HG03196 (cell line): ENCODE results near the gene DHX35.

ENCODE experiments used
- ATAC-seq: cut with Tn5 transposase; IDR thresholded peaks from one replicate; pipeline ENCODE4 v1.9.1; 2021; ENCODE audit not compliant: unreplicated experiment

DHX35 gene, protein sequence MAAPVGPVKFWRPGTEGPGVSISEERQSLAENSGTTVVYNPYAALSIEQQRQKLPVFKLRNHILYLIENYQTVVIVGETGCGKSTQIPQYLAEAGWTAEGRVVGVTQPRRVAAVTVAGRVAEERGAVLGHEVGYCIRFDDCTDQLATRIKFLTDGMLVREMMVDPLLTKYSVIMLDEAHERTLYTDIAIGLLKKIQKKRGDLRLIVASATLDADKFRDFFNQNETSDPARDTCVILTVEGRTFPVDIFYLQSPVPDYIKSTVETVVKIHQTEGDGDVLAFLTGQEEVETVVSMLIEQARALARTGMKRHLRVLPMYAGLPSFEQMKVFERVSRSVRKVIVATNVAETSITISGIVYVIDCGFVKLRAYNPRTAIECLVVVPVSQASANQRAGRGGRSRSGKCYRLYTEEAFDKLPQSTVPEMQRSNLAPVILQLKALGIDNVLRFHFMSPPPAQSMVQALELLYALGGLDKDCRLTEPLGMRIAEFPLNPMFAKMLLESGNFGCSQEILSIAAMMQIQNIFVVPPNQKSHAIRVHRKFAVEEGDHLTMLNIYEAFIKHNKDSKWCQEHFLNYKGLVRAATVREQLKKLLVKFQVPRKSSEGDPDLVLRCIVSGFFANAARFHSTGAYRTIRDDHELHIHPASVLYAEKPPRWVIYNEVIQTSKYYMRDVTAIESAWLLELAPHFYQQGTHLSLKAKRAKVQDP

DNA sequence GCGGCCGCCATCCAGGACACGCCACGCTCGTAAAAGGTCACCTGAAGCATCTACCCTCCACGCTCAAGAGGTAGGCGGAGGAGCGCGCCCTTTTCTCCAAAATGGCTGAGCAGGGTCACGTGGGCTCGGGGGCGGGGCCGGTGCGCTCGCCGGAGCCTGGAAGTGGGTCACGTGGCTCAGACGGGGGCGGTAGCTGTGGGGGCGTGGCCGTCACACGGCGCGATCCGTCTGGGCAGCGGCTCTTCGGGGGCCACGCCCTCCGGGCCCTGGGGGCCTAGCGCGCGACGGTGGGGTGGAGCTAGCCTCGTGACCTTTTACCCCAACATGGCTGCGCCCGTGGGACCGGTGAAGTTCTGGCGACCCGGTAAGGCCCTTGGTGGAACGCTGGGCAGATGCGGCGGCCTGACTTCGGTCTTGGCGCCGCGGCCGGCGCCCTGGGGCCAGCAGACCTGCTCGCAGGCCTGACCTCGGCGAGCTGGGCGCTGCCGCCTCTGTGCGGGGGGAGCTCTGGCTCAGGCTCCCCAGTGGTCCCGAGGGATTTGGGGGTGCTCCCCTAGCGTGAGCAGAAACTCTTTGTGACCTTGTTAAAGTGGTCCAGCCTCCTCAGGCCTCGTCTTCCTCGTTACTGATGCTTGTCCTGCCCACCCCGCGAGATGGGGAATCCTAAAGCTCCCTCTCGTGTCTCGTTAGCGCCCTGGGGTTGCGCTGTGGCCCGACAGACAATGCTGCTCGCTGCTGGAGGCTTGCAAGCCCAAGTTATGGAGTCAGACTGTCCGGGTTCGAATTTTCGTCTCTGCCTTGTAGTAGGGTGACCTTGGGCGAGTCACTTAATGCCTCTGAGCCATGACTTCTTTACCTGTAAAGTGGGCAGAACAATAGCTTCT, at the start of gene DHX35:
TSS of gene DHX35 (plus strand) at position 301 of the 884 bp plus-strand sequence. CDS start at position 325, 24 bp downstream.
- peak; percentile 95 for ATAC-seq

DNA sequence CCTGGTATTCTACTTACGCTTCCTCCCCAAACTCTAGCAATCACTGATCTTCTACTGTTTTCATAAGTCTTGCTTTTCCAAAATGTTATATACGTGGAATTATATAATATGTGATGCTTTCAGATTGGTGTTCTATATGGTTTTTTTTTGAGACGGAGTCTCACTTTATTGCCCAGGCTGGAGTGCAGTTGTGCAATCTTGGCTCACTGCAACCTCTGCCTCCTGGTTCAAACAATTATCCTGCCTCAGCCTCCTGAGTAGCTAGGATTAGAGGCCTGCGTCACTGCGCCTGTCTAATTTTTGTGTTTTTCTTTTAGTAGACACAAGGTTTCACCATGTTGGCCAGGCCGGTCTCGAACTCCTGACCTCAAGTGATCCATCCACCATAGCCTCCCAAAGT, 46.8 kb upstream of the DHX35 start:
- ATAC-seq, result no peak

DNA sequence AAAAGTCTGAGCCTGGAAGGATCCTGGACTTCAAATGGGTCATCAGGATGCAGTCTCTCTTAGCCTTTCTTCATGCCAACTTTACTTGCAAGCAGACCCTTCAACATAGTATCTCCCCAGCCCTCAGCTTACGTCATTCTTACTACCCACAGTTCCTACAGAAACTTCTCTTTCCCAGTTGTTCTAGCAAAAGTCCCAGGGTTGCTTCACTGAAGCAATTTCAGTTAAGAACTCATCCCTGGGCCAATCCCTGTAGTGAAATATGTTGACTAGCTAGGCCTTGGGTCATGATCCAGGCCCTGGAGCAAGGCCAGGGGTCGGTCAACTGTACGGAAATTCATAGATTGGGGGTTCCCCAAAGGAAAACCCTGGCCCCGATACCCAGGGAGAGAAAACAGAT, 44.5 kb upstream of the DHX35 start:
- ATAC-seq, result no peak

DNA sequence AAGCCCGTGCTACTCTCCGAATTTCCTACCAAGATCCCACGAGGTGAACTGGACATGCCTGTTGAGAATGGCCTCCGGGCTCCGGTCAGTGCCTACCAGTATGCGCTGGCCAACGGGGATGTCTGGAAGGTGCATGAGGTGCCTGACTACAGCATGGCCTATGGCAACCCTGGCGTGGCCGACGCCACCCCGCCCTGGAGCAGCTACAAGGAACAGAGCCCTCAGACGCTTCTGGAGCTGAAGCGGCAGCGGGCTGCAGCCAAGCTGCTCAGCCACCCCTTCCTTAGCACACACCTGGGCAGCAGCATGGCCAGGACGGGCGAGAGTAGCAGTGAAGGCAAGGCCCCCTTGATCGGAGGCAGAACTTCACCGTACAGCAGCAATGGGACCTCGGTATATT, 44.0 kb upstream of the DHX35 start:
- ATAC-seq, result no peak

DNA sequence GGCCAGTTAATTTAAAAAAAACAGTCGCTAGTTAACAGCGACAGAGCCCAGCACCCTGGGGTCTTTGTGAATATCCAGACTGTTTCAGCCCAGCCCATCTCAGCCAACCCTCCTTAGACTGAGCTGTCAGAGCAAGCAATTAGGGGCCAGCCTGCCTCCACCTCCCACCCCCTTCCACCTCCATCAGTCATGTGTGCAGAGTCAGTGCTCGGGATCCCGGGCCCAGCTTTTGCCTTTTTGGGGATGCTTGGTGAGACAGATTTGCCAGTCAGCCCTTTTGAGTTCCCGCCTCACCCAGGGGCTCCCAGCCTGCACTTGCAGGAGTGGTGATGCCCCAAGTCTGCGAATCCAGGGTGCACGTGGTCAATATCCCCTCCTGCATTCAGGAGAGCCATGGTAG, 42.5 kb upstream of the DHX35 start:
- no peak for ATAC-seq

DNA sequence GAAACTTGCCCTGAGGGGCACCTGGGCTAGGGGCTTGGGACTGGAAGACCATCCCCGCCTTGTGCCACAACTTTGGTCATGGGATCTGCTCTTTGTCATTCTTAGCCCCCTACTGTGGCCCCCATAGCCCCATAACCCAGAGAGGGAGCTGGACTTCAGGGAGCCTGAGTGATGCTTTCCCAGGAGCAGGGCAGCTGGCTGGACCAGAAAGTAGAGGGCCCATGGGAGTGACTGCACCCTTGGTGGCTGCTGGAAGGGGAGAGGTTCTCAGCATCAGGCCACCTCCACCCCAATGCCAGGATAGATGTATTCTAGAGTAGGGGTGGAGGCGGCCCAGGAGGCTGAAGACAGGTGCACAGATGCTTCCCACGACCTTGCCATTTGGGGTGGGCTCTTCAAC, 41.7 kb upstream of the DHX35 start:
- ATAC-seq, result no peak

DNA sequence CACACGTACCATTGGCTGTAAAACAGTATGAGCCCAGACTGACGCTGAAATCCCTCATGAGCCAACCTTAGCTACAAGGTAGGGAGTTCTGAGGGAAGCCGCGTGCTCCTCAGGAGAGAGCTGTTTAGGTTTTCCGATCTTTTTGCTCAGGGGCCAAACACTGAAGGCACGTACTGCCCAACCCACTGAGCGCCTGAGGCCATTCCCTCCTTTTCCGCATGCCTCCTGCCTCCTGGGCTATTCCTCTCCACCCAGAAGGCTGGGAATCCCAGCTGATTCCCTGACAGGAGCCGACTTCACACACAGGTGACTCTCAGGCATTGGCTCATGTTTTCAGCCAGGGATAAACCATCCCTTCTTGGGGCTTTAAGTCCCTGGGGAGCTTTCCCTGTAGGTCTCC, 41.3 kb upstream of the DHX35 start:
- no peak for ATAC-seq

DNA sequence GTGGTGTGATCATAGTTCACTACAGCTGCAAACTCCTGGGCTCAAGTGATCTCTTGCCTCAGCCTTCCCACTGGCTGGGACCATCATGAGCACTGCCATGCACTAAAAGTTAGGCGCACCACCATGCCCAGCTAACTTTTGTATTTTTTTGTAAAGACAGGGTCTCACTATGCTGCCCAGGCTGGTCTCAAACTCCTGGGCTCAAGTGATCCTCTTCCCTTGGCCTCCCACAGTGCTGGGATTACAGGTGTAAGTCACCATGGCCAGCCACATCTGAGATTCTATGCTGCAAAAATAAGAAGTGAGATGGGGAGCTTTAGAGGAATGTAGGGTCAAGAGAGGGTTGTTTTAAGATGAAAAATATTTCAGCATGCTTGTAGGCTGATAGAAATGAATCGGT, 37.4 kb upstream of the DHX35 start:
- ATAC-seq, result no peak

DNA sequence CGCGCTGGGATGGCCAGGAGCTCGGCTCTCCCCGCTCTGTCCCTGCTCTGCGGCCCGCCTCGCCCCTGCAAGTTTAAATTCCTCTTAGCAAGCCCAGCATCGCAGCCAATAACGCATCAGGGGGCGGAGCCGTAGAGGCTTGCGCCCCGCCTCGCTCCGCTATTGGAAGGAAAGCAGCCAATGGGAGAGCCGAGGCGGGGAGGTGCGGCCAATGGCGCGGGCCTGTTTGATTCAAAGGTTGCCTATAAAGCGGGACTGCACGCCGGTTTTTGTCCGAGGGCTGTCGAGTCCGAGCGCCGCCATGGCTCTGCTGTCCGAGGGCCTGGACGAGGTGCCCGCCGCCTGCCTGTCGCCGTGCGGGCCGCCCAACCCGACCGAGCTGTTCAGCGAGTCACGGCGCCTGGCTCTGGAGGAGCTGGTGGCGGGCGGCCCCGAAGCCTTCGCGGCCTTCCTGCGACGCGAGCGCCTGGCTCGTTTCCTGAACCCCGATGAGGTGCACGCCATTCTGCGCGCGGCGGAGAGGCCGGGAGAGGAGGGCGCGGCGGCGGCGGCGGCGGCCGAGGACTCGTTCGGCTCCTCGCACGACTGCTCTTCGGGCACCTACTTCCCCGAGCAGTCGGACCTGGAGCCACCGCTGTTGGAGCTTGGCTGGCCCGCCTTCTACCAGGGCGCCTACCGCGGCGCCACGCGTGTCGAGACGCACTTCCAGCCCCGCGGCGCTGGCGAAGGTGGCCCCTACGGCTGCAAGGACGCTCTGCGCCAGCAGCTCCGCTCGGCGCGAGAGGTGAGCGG, 35.8 kb upstream of the DHX35 start, which contains the start of gene FAM83D:
TSS of gene FAM83D (plus strand) at position 276 of the 792 bp plus-strand sequence. CDS start at position 302, 26 bp downstream.
- ATAC-seq, result peak; percentile 85

DNA sequence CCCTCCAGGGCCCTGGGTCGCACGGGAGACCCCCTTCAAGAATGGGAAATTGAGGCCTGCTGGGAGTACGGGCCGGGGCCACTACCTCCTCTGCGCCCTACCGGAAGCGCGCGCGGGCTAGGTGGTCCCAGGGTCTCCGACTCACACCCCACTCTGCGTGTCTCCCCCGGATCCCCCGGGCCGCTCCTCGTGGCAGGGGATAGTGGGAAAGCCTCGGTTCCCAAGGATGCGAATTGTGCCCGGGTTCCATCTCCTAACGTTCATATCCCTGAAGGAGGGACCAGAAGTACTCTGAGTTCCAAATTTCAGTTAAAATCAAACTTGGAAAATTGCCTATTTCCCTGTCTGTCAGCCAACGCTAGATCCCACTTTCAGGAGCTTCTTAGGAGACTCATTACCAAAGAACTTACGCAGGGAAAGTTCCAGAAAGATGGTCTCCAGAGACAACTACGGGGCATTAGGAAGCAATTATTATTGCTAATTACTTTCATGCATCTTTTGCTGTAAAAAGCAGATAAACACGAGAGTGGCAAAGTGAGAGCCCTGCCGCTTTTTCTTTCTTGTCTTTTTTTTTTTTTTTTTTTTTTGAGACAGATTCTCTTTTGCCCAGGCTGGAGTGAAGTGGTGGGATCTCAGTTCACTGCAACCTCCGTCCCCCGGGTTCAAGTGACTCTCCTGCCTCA, 35.1 kb upstream of the DHX35 start:
- ATAC-seq, result no peak

DNA sequence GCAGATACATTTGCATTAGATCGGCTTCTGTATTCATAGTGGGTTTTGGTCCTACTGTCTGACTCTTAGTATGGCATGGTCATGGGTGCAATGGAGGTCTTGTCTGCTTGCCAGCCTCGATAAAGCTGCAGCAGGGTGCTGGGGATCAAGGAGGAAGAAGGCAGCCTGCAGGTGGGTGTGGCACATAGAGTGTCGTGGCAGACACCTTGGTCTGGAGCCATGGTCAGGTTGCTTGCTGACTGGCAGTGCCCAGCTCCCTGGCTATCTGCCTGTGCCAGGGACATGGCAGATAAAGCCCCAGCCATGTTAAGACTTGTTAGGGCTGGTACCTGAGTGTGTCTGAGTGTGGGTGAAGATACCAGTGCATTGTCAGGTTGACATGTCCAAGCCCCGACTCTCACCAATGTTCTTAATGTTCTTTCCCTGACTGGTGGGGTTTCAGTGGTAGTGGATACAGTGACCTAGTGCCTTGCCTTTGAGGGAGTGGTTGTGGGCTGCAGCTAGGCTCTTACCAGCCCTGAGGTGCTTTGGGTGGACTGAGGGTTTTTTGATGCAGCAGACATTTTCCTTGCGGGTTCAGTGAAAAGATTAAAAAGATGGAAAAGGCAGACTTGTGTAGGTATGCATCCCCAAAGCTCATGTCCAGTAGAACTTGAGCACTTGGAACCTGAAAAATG, 34.1 kb upstream of the DHX35 start:
- no peak for ATAC-seq

DNA sequence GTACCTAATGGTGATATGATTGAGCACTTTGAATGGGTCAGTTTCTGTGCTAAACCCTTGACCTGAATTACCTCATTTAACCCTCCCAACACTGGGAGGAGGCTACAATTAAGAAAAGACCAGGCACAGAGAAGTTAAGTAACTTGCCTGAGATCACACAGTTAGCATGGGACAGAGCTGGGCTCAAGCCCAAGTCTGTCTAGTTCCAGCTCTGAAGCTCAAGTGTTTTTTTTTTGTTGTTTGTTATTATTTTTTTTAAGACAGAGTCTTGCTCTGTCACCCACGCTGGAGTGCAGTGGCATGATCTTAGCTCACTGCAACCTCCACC, 31.9 kb upstream of the DHX35 start:
- ATAC-seq, result no peak

DNA sequence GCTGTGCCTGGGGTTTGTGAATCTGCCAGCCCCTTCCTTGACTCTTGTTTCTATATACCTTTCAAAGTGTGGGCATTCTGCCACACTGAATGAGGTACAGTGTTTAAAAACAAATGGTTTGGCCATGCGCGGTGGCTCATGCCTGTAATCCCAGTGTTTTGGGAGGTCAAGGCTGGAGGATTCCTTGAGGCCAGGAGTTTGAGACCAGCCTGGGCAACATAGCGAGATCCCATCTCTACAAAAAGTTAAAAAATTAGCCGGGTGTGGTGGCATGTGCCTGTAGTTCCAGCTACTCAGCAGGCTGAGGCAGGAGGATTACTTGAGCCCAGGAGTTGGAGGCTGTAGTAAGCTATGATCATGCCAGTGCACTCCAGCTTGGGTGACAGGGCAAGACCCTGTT, 30.2 kb upstream of the DHX35 start:
- ATAC-seq, result no peak

DNA sequence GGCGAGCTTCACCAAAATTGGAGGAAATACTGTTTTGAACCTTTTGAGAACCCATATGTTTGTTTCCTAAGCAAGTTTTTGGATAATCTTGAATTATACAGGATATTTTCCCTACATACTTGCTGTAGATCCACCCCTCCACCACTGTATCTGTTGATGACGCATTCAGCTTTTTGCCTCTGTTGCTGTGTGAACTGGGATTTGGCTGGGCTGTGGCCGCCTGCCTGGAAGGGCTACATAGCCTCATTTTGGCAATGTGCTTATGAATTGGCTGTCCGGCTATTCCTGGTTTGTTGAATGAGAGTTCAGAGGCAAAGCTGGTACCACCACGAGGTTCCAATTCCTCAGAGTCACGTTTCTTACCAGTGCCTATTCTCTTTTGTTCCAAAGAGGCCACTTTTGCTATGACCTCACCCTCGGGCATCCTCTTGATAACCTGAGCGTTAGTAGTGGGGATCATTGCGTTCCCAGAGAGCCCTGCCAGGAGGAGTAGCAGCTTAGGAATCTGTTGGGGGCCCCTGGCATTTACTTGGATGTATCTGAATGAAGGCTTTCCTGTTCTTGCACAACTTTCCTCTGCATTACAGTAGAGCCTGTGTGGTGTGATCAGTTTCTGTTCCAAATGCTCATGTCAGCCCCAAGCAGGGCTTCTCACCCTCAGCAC, 29.6 kb upstream of the DHX35 start:
- ATAC-seq, result no peak

DNA sequence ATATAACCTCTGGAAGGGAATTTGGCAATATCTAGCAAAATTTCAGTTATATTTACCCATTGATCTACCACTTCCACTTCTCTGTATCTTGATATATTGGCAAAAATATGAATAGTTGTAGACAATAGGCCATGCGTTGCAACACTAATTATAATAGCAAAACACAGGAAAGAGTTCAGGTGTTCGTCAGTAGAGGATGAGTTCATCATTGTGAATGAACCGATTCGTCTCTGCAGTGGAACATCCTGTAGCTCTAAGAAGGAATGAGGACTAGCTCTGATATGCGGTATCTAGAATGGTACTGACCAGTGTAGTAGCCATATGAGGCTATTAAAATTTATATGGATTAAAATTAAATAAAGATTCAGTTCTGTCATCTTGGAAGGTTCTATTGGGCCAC, 27.6 kb upstream of the DHX35 start:
- ATAC-seq, result no peak

DNA sequence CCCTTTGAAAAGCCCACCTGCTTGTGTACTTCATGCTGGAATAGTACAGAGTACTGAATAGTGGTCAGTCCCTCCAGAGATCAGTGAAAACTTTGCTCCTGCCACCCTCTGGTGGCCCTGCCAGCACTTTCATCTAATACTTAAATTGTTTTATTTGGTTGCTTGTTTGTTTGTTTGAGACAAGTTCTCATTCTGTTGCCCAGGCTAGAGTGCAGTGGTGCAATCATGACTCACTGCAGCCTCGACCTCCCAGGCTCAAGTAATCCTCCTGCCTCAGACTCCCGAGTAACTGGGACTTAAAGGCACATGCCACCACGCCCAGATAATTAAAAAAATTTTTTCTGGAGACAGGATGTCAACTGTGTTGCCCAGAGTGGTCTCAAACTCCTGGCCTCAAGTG, 26.9 kb upstream of the DHX35 start:
- ATAC-seq, result no peak

DNA sequence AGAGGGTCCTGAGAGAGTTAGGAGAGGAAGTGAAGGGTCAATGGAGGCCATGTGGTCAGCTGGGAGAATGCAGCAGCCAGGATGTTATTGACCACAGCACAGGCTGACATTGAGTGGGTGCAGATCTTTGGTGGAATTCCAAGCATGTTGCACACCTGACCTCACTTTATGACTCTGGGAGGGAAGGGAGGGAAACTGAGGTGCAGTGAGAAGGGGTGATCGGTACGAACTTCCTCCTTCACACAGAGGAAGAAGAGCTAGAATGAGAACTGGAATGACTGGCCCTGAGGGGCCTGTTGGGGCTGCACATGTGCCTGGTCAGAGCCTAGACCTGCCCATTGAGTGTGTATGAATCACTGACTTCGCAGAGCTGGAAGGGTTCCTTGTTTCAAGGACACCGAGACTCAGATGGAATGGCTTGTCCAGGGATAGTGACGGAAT, 26.2 kb upstream of the DHX35 start:
- ATAC-seq, result no peak

DNA sequence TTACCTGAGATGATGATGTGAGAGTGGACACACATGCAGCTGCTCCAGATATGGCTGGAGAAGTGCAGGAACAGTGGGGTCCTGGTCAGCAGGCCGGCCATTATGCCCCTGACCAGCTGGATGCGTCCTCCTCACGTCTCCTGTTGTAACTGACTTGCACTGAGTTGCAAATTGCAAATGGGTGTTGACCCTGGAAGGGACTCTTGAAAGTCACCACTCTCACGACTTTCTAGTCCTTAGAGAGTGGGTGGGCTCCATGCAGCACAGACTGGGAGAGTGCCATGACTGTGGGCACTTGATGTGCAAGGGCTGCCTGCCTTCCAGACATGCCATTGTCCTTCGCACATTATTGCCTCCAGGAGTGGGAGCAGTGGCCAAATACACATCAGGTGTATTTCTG, 25.1 kb upstream of the DHX35 start:
- no peak for ATAC-seq

DNA sequence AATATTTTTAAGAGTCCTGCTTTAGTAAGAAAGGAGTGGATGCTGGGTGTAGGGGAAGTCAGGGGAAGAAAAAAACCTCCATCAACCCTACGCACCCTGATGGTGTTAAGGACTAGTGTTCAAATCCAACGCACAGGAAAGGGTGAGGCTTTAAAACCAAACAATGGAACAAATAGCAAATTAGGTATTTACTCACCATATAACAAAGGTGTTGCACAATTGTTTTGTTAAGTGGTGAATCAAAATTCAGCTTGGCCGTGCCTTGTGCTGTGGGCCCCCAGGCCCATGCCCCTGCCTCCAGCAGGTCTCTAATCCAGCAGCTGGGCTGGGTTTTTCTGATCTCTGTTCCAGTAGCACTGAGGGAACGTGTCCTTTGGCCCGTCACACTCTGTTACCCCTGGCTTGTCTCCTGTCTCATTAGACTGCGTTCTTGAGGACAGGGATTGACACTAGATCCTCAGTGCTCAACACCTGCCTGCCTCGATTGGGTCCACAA, 24.1 kb upstream of the DHX35 start:
- no peak for ATAC-seq
